ENCODE measurements around the gene PIK3CD. TPM values are rescaled to one million over a fixed set of nuclear protein-coding genes. Genes with fewer than 3 reads are reported as not detected.
A peak's percentile ranks its signal among the peaks of the same experiment; 100 is the strongest.

The PIK3CD gene
- total and polyA plus RNA-seq, 2 of the 4 experiments (the other 2 are of a cell fraction) = 5.0 to 12.1 TPM

- TF ChIP-seq SMC3 (IDR thresholded peaks at IDR 0.05; ENCODE audit: low read depth, low read length) = no peak
Observed at GRCh38 chr1:9717193-9718005, 65.9 kb downstream of the PIK3CD start (continued).

GRCh38 chr1:9718006-9718680 lies 66.6 kb downstream of the PIK3CD start:
- intact Hi-C loops (cut with micrococcal nuclease) (no loop called here), dilution Hi-C loops (cut with HindIII; ENCODE audit: low sequenced_read_pairs, unreplicated experiment) (no loop called here), in situ Hi-C loops (cut with MboI; ENCODE audit: low sequenced_read_pairs) (no loop called here)
- Histone ChIP-seq H2AK9ac (replicated peaks; ENCODE audit: low read depth, low read length, poor library complexity) (peak overlapping the region; percentile 28), H3K56ac (ENCODE audit: extremely low read depth, insufficient read depth, low read length) (no peak overlapping the region), H3K4ac (ENCODE audit: low read depth, low read length) (peak overlapping the region; percentile 75), H3K9ac (ENCODE audit: low read depth, low read length) (no peak overlapping the region), H3K4me2 (ENCODE audit: low read depth, low read length) (no peak overlapping the region), H3K27me3 (ENCODE audit: control insufficient read depth, insufficient read depth, low read length) (no peaks in the 10 kb centered on the region), H3K23ac (ENCODE audit: low read depth, low read length) (no peak overlapping the region), H4K20me1 (ENCODE audit: insufficient read depth, low read length) (peaks cover 2% of the 10 kb centered on the region; the same call in 1 of the 2 replicates), H4K8ac (ENCODE audit: low read depth in 2 of 2, low read length in 2 of 2) (no peak overlapping the region; a peak in 1 of 4 replicates), H3K36me3 (ENCODE audit: control insufficient read depth, insufficient read depth, low read length) (peaks cover 35% of the 10 kb centered on the region), H4K91ac (ENCODE audit: insufficient read depth, low read depth, low read length) (peak overlapping the region; percentile 62), H3K79me1 (ENCODE audit: low read depth in 1 of 2, low read length in 2 of 2) (no peaks in the 10 kb centered on the region; a peak in 1 of 4 replicates), H4K5ac (ENCODE audit: low read depth, low read length) (no peak overlapping the region), H3K9me3 (ENCODE audit: control insufficient read depth, insufficient read depth, low read length) (peaks cover 4% of the 10 kb centered on the region; the same call in 1 of the 2 replicates), H3K27ac (ENCODE audit: insufficient read depth, low read length) (no peak overlapping the region), H3K9me1 (ENCODE audit: insufficient read depth, low read length) (peaks cover 6% of the 10 kb centered on the region; the same call in 1 of the 2 replicates), H3K18ac (ENCODE audit: low read depth, low read length) (no peak overlapping the region), H2BK20ac (ENCODE audit: low read depth, low read length) (peak overlapping the region; percentile 82), H2BK15ac (ENCODE audit: low read depth, low read length) (no peak overlapping the region), H2AK5ac (ENCODE audit: low read depth, low read length) (peak overlapping the region; percentile 96), H3K14ac (replicated peaks; ENCODE audit: low read depth, low read length) (no peak overlapping the region; the same call in 1 of the 2 replicates), H3K4me3 (ENCODE audit: insufficient read depth, low read depth, low read length) (no peak overlapping the region), H2BK120ac (ENCODE audit: low read depth, low read length) (peak overlapping the region; percentile 77), H2AFZ (replicated peaks; ENCODE audit: low read length, poor library complexity) (peak overlapping the region; percentile 60), H2BK5ac (ENCODE audit: low read depth, low read length, poor library complexity, severe bottlenecking) (peak overlapping the region; percentile 44), H3K4me1 (ENCODE audit: control insufficient read depth, insufficient read depth, low read length) (peaks cover 3% of the 10 kb centered on the region)
- WGBS, 2 experiments (ENCODE audit: extremely low coverage in 2 of 2, insufficient read length in 1 of 2) = no CpG with 5 or more reads among the region's 10 CpGs
- ATAC-seq (ENCODE audit: low read depth) (no peak), DNase-seq (no peak)
- no TSS peak for BruUV-seq (replicated peaks)
- CTCF ChIA-PET = no interaction called here
- TF ChIP-seq MAFK (IDR thresholded peaks at IDR 0.05; ENCODE audit: low read depth, low read length) (no peak), MXI1 (IDR thresholded peaks at IDR 0.05; ENCODE audit: borderline replicate concordance, low read depth, low read length) (no peak)
- POLR2A ChIA-PET (ENCODE audit: unreplicated experiment) = no interaction called here

Data from IMR-90 (cell line).